Measurements from ENCODE around the gene CASQ2.

CASQ2 gene

GRCh38 chr1:115727706-115728249 lies 40.7 kb downstream of the CASQ2 start:
- DNase-seq, result peak; percentile 92

GRCh38 chr1:115726570-115726969 lies 41.9 kb downstream of the CASQ2 start:
- no peak for DNase-seq

GRCh38 chr1:115726161-115726560 lies 42.4 kb downstream of the CASQ2 start:
- no peak for DNase-seq

- no peak for DNase-seq
These were observed 42.9 kb downstream of the CASQ2 start for GRCh38 chr1:115725600-115725999.

- DNase-seq, result no peak
These were observed 44.8 kb downstream of the CASQ2 start for GRCh38 chr1:115723756-115724155.

GRCh38 chr1:115722221-115722620 lies 46.3 kb downstream of the CASQ2 start:
- no peak for DNase-seq

GRCh38 chr1:115719285-115719684 lies 49.2 kb downstream of the CASQ2 start:
- DNase-seq, result no peak

- DNase-seq, result no peak
These were observed 50.3 kb downstream of the CASQ2 start for GRCh38 chr1:115718011-115718754.

GRCh38 chr1:115717541-115717940 lies 51.0 kb downstream of the CASQ2 start:
- peak in 1 of 2 donors; percentile 59 for DNase-seq

GRCh38 chr1:115714572-115715141 lies 53.9 kb downstream of the CASQ2 start:
- DNase-seq, result no peak

GRCh38 chr1:115713906-115714305 lies 54.6 kb downstream of the CASQ2 start:
- no peak for DNase-seq

GRCh38 chr1:115712911-115713609 lies 55.5 kb downstream of the CASQ2 start:
- DNase-seq, result no peak

- DNase-seq, result no peak
These were observed 57.5 kb downstream of the CASQ2 start for GRCh38 chr1:115710859-115711624.

- peak in 1 of 2 donors; percentile 62 for DNase-seq
These were observed 61.7 kb downstream of the CASQ2 start for GRCh38 chr1:115706587-115707425.

GRCh38 chr1:115705963-115706362 lies 62.6 kb downstream of the CASQ2 start:
- DNase-seq, result no peak

GRCh38 chr1:115705085-115705951 lies 63.2 kb downstream of the CASQ2 start:
- no peak for DNase-seq

- no peak for DNase-seq
These were observed 65.6 kb downstream of the CASQ2 start for GRCh38 chr1:115702959-115703358.

- no peak for DNase-seq
These were observed 67.4 kb downstream of the CASQ2 start for GRCh38 chr1:115701090-115701489.

- no peak for DNase-seq
These were observed 70.9 kb downstream of the CASQ2 start for GRCh38 chr1:115697619-115698018.

- no peak for DNase-seq
These were observed 73.7 kb downstream of the CASQ2 start for GRCh38 chr1:115694805-115695204.

- DNase-seq, result no peak
These were observed 76.3 kb downstream of the CASQ2 start for GRCh38 chr1:115692224-115692623.
